HepG2 (cell line): ENCODE results near the gene CALY. TPM values are rescaled to one million over a fixed set of nuclear protein-coding genes. Genes with fewer than 3 reads are reported as not detected.
A peak's percentile ranks its signal among the peaks of the same experiment; 100 is the strongest.

Experiments
- CENPT ChIP-seq: sonication (generic); formaldehyde crosslinking; IDR thresholded peaks from 2 replicates; pipeline ENCODE4 v1.8.0; 2022; ENCODE audit warnings: low read depth, mild to moderate bottlenecking, moderate library complexity, missing genetic modification reagents
- CSRNP2 ChIP-seq: sonication (generic); formaldehyde crosslinking; conservative IDR thresholded peaks from 2 replicates; pipeline ENCODE4 v1.8.0; 2022; ENCODE audit warnings: low read depth, missing genetic modification reagents
- GPN1 ChIP-seq: sonication (generic); formaldehyde crosslinking; IDR thresholded peaks from 2 replicates; pipeline ENCODE4 v1.5.1; 2020; ENCODE audit warnings: missing genetic modification reagents, borderline replicate concordance
- KDM6A ChIP-seq: IDR thresholded peaks from 2 replicates; pipeline ENCODE4 v1.6.1; 2016; ENCODE audit warnings: low read depth
- KMT2A ChIP-seq: sonication (generic); formaldehyde crosslinking; IDR thresholded peaks from 2 replicates; pipeline ENCODE4 v1.4.0; 2020; ENCODE audit warnings: missing genetic modification reagents
- LCORL ChIP-seq, 2 experiments: fragments of 450-650 bp in 1 of 2; sonication (generic) in 1 of 2; formaldehyde crosslinking in 1 of 2; IDR thresholded peaks; 2 replicates each; pipeline versions ENCODE4 v1.5.0 to v1.6.1; 2017 to 2020; ENCODE audit warnings: antibody characterized with exemption in 1 of 2, missing genetic modification reagents in 1 of 2
- POLR2A ChIP-seq, 2 experiments: IDR thresholded peaks; 2 replicates each; pipeline ENCODE4 v1.6.1; 2011; ENCODE audit warnings: low read depth in 2 of 2, low read length in 2 of 2, mild to moderate bottlenecking in 1 of 2, moderate library complexity in 1 of 2; ENCODE audit not compliant: insufficient read depth in 1 of 2
- TBP ChIP-seq: sonication (generic); formaldehyde crosslinking; IDR thresholded peaks from 2 replicates; pipeline ENCODE4 v1.5.0; 2020; ENCODE audit warnings: missing genetic modification reagents
- ZFP36 ChIP-seq: fragments of 150-350 bp; IDR thresholded peaks from 2 replicates; pipeline ENCODE4 v1.6.1; 2018; ENCODE audit warnings: borderline replicate concordance, low read length, low read depth; ENCODE audit not compliant: partially characterized antibody
- ZFP37 ChIP-seq: sonication (generic); formaldehyde crosslinking; IDR thresholded peaks from 2 replicates; pipeline ENCODE4 v1.4.0; 2020; ENCODE audit warnings: missing genetic modification reagents, borderline replicate concordance
- ZMYM2 ChIP-seq: sonication (generic); formaldehyde crosslinking; IDR thresholded peaks from 2 replicates; pipeline ENCODE4 v1.8.0; 2022; ENCODE audit warnings: mild to moderate bottlenecking, missing genetic modification reagents
- ZNF18 ChIP-seq: sonication (generic); formaldehyde crosslinking; IDR thresholded peaks from 2 replicates; pipeline ENCODE4 v1.8.0; 2022; ENCODE audit warnings: mild to moderate bottlenecking, missing genetic modification reagents; ENCODE audit not compliant: insufficient replicate concordance
- ZNF20 ChIP-seq: sonication (generic); formaldehyde crosslinking; IDR thresholded peaks from 2 replicates; pipeline ENCODE4 v1.4.0; 2020; ENCODE audit warnings: mild to moderate bottlenecking, moderate library complexity, missing genetic modification reagents
- ZNF234 ChIP-seq: sonication (generic); formaldehyde crosslinking; conservative IDR thresholded peaks from 2 replicates; pipeline ENCODE4 v1.5.1; 2020; ENCODE audit warnings: mild to moderate bottlenecking, missing genetic modification reagents
- ZNF343 ChIP-seq: sonication (generic); formaldehyde crosslinking; IDR thresholded peaks from 2 replicates; pipeline ENCODE4 v1.4.0; 2020; ENCODE audit warnings: mild to moderate bottlenecking, missing genetic modification reagents
- ZNF552 ChIP-seq: sonication (generic); formaldehyde crosslinking; IDR thresholded peaks from 2 replicates; pipeline ENCODE4 v1.9.0; 2022; ENCODE audit warnings: missing genetic modification reagents, mild to moderate bottlenecking, borderline replicate concordance
- ZNF563 ChIP-seq: sonication (generic); formaldehyde crosslinking; IDR thresholded peaks from 2 replicates; pipeline ENCODE4 v1.8.0; 2022; ENCODE audit warnings: mild to moderate bottlenecking, moderate library complexity, missing genetic modification reagents
- ZNF724P ChIP-seq: sonication (generic); formaldehyde crosslinking; IDR thresholded peaks from 2 replicates; pipeline ENCODE4 v1.8.0; 2022; ENCODE audit warnings: missing genetic modification reagents, borderline replicate concordance
- ZNF747 ChIP-seq: sonication (generic); formaldehyde crosslinking; IDR thresholded peaks from 2 replicates; pipeline ENCODE4 v1.8.1; 2023; ENCODE audit warnings: missing genetic modification reagents, mild to moderate bottlenecking, borderline replicate concordance
- ZNF772 ChIP-seq: sonication (generic); formaldehyde crosslinking; IDR thresholded peaks from 2 replicates; pipeline ENCODE4 v1.5.0; 2020; ENCODE audit warnings: mild to moderate bottlenecking, missing genetic modification reagents
- ZNF782 ChIP-seq: sonication (generic); formaldehyde crosslinking; IDR thresholded peaks from 2 replicates; pipeline ENCODE4 v1.4.0; 2020; ENCODE audit warnings: missing genetic modification reagents, mild to moderate bottlenecking, borderline replicate concordance
- ZNF788 ChIP-seq: sonication (generic); formaldehyde crosslinking; IDR thresholded peaks from 2 replicates; pipeline ENCODE4 v1.5.0; 2020; ENCODE audit warnings: mild to moderate bottlenecking, missing genetic modification reagents, borderline replicate concordance
- polyA plus RNA-seq, 8 experiments: library from polyadenylated mRNA; depleted of rRNA in 3 of 8; stranded (reverse) in 7 of 8; unstranded in 1 of 8; fragments of >200 nt; fragmentation: Illumina TruSeq in 4 of 8; extraction: Trizol in 4 of 8; gene quantifications; 2 replicates each; pipeline versions ENCODE4 v1.2.1 to v1.2.3, GENCODE V29; 2011 to 2016; ENCODE audit warnings: low read depth in 4 of 8, missing spikeins in 1 of 8, mixed read lengths in 1 of 8; ENCODE audit not compliant: insufficient read depth in 1 of 8
- total RNA-seq, 5 experiments: library from RNA; depleted of rRNA; stranded (reverse); fragments of >200 nt; fragmentation: Illumina TruSeq; extraction: Trizol; gene quantifications; 2 replicates each; pipeline ENCODE4 v1.2.3, GENCODE V29; 2016; ENCODE audit warnings: low read depth in 1 of 5
- TF ChIP-seq, protein P1 (sequence below): fragments of 450-650 bp; IDR thresholded peaks from 2 replicates; pipeline ENCODE4 v1.6.1; 2017
- TF ChIP-seq, protein P2 (sequence below): sonication (generic); formaldehyde crosslinking; IDR thresholded peaks from 2 replicates; pipeline ENCODE4 v1.5.0; 2020; ENCODE audit warnings: mild to moderate bottlenecking, missing genetic modification reagents

The CALY gene
- total and polyA plus RNA-seq, 2 of the 13 experiments (the other 11 are each of a cell fraction or from before 2014, with no cell fraction given) = 0.08 TPM; not detected in 1

- TF ChIP-seq ZNF552 (CRISPR knock-in tag) (no peak), ZFP36 (no peak), ZNF20 (no peak), ZNF343 (CRISPR knock-in tag) (no peak), ZNF788 (CRISPR knock-in tag) (no peak), ZNF724P (CRISPR knock-in tag) (0 out of 2 replicates have a peak, but pooled peaks have one; percentile 59), ZNF747 (CRISPR knock-in tag) (no peak), ZNF782 (CRISPR knock-in tag) (no peak), ZNF234 (CRISPR knock-in tag) (no peak), ZNF563 (no peak), TBP (no peak), KMT2A (CRISPR knock-in tag) (no peak), POLR2A (IDR thresholded peaks at IDR 0.05; ENCODE audit: insufficient read depth in 1 of 2, low read depth in 2 of 2, low read length in 2 of 2) (0 out of 4 replicates have a peak, but pooled peaks of 1 of the 2 experiments have one; percentile 6), KDM6A (CRISPR knock-in tag) (no peak), ZNF772 (no peak), ZMYM2 (CRISPR knock-in tag) (peak; percentile 42; the same call in 1 of the 2 replicates), ZNF18 (CRISPR knock-in tag) (peak; percentile 87), GPN1 (no peak), LCORL (IDR thresholded peaks at IDR 0.05) (no peak), LCORL (CRISPR knock-in tag; IDR thresholded peaks at IDR 0.05) (peak; percentile 32; the same call in 1 of the 2 replicates), CENPT (CRISPR knock-in tag) (no peak), CSRNP2 (no peak), ZFP37 (no peak)
- TF ChIP-seq, protein P1, sequence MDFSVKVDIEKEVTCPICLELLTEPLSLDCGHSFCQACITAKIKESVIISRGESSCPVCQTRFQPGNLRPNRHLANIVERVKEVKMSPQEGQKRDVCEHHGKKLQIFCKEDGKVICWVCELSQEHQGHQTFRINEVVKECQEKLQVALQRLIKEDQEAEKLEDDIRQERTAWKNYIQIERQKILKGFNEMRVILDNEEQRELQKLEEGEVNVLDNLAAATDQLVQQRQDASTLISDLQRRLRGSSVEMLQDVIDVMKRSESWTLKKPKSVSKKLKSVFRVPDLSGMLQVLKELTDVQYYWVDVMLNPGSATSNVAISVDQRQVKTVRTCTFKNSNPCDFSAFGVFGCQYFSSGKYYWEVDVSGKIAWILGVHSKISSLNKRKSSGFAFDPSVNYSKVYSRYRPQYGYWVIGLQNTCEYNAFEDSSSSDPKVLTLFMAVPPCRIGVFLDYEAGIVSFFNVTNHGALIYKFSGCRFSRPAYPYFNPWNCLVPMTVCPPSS = no peak
- TF ChIP-seq, protein P2, sequence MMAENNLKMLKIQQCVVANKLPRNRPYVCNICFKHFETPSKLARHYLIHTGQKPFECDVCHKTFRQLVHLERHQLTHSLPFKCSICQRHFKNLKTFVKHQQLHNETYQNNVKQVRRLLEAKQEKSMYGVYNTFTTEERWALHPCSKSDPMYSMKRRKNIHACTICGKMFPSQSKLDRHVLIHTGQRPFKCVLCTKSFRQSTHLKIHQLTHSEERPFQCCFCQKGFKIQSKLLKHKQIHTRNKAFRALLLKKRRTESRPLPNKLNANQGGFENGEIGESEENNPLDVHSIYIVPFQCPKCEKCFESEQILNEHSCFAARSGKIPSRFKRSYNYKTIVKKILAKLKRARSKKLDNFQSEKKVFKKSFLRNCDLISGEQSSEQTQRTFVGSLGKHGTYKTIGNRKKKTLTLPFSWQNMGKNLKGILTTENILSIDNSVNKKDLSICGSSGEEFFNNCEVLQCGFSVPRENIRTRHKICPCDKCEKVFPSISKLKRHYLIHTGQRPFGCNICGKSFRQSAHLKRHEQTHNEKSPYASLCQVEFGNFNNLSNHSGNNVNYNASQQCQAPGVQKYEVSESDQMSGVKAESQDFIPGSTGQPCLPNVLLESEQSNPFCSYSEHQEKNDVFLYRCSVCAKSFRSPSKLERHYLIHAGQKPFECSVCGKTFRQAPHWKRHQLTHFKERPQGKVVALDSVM (CRISPR knock-in tag) = no peak
Observed at GRCh38 chr10:133359972-133360610, 23.4 kb upstream of the CALY start (continued).
